Right lobe of liver (tissue), 4 donors: Measurements from ENCODE around the gene ABCG4.
"Not testable (repeated sequence)": the region's sequence is repeated elsewhere in the genome, so short reads cannot be mapped to it uniquely, and the experiment has no call there.

Experiments
- POLR2A ChIP-seq: fragments of 450-650 bp; IDR thresholded peaks from one replicate; pipeline ENCODE4 v1.6.1; 2017; ENCODE audit warnings: antibody characterized with exemption, mild to moderate bottlenecking
- TF ChIP-seq, protein P1 (sequence below), 4 donors: fragments of 200-600 bp in 3 of 4; fragments of 450-650 bp in 1 of 4; IDR thresholded peaks; one replicate each; pipeline versions ENCODE4 v1.5.1 to v1.8.0; 2016 to 2022; ENCODE audit warnings: antibody characterized with exemption in 4 of 4, mild to moderate bottlenecking in 2 of 4
- donor health status: DM: no; HTN: no; CAD: no.
- donor health status: DM: no; HTN: no; CAD: no.
- donor health status: DM: no; HTN: yes; CAD: no.

DNA sequence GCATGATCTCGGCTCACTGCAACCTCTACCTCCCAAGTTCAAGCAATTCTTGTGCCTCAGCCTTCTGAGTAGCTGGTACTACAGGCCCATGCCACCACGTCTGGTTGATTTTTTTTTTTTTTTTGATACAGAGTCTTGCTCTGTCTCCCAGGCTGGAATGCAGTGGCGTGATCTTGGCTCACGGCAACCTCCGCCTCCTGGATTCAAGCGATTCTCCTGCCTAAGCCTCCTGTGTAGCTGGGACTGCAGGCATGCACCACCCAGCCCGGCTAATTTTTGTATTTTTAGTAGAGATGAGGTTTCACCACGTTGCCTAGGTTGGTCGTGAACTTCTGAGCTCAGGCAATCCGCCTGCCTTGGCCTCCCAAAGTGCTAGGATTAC lies 18.2 kb downstream of the ABCG4 start:
- TF ChIP-seq, protein P1, sequence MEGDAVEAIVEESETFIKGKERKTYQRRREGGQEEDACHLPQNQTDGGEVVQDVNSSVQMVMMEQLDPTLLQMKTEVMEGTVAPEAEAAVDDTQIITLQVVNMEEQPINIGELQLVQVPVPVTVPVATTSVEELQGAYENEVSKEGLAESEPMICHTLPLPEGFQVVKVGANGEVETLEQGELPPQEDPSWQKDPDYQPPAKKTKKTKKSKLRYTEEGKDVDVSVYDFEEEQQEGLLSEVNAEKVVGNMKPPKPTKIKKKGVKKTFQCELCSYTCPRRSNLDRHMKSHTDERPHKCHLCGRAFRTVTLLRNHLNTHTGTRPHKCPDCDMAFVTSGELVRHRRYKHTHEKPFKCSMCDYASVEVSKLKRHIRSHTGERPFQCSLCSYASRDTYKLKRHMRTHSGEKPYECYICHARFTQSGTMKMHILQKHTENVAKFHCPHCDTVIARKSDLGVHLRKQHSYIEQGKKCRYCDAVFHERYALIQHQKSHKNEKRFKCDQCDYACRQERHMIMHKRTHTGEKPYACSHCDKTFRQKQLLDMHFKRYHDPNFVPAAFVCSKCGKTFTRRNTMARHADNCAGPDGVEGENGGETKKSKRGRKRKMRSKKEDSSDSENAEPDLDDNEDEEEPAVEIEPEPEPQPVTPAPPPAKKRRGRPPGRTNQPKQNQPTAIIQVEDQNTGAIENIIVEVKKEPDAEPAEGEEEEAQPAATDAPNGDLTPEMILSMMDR (IDR thresholded peaks at IDR 0.05), result not testable (repeated sequence)
- not testable (repeated sequence) for TF ChIP-seq POLR2A
